Left hindlimb (tissue), 1 donor: Measurements from ENCODE around the gene PPP2R5D.
"Not testable (repeated sequence)": the region's sequence is repeated elsewhere in the genome, so short reads cannot be mapped to it uniquely, and the experiment has no call there.

Experiments
- DNase-seq: peaks from one replicate; pipeline ENCODE4 v3.0.0-alpha.2; 2018

PPP2R5D gene

GRCh38 chr6:42996513-42996912 lies 12.1 kb downstream of the PPP2R5D start:
- no peak for DNase-seq

GRCh38 chr6:42998205-42998604 lies 13.8 kb downstream of the PPP2R5D start:
- DNase-seq: not testable (repeated sequence)

- DNase-seq: no peak
Measured at GRCh38 chr6:43001843-43002242, 17.5 kb downstream of the PPP2R5D start.

- DNase-seq: no peak
Measured at GRCh38 chr6:43005844-43006243, 21.5 kb downstream of the PPP2R5D start.

- no peak for DNase-seq
Measured at GRCh38 chr6:43006251-43006650, 21.9 kb downstream of the PPP2R5D start.

- DNase-seq: no peak
Measured at GRCh38 chr6:43007126-43007525, 22.8 kb downstream of the PPP2R5D start.

- DNase-seq: no peak
Measured at GRCh38 chr6:43009124-43009523, 24.8 kb downstream of the PPP2R5D start.

- no peak for DNase-seq
Measured at GRCh38 chr6:43011207-43011606, 26.8 kb downstream of the PPP2R5D start.

GRCh38 chr6:43012364-43012763 lies 28.0 kb downstream of the PPP2R5D start:
- DNase-seq: no peak

GRCh38 chr6:43013097-43013842 lies 28.9 kb downstream of the PPP2R5D start:
- no peak for DNase-seq

GRCh38 chr6:43013843-43014433 lies 29.6 kb downstream of the PPP2R5D start, which contains the start of the genes KLHDC3 and MEA1:
Gene KLHDC3, plus strand, starts transcription at chr6:43014249. Its CDS starts 2,944 bp downstream, at chr6:43017193.
Gene MEA1, minus strand, starts transcription at chr6:43013946. Its CDS starts 133 bp downstream, at chr6:43013813.
- DNase-seq: peak; percentile 100

GRCh38 chr6:43014434-43014909 lies 30.1 kb downstream of the PPP2R5D start:
- DNase-seq: no peak

GRCh38 chr6:43016176-43016942 lies 32.0 kb downstream of the PPP2R5D start:
- no peak for DNase-seq

GRCh38 chr6:43016943-43017334 lies 32.6 kb downstream of the PPP2R5D start:
- DNase-seq: no peak

GRCh38 chr6:43019152-43019551 lies 34.8 kb downstream of the PPP2R5D start:
- DNase-seq: no peak

GRCh38 chr6:43020052-43020705 lies 35.8 kb downstream of the PPP2R5D start:
- no peak for DNase-seq

- no peak for DNase-seq
Measured at GRCh38 chr6:43020847-43021246, 36.5 kb downstream of the PPP2R5D start.

GRCh38 chr6:43021270-43022047 lies 37.1 kb downstream of the PPP2R5D start, which contains the start of gene RRP36:
Gene RRP36, plus strand, starts transcription at chr6:43021623. Its CDS starts 32 bp downstream, at chr6:43021655.
- DNase-seq: peak; percentile 87

GRCh38 chr6:43024436-43024835 lies 40.1 kb downstream of the PPP2R5D start:
- no peak for DNase-seq

- no peak for DNase-seq
Measured at GRCh38 chr6:43026365-43026764, 42.0 kb downstream of the PPP2R5D start.

GRCh38 chr6:43029120-43029519 lies 44.8 kb downstream of the PPP2R5D start:
- no peak for DNase-seq

GRCh38 chr6:43032326-43032725 lies 48.0 kb downstream of the PPP2R5D start:
- no peak for DNase-seq
